RWPE2 (cell line): Measurements from ENCODE around the gene CLTCL1.

Experiments used
- ATAC-seq: fragments of 200-7000 bp; cut with Tn5 transposase; 3 replicates; pipeline ENCODE4 v1.9.1; 2021; ENCODE audit warnings: low read depth
- DNase-seq: peaks from one replicate; pipeline ENCODE4 v3.0.0-alpha.2; 2020; ENCODE audit warnings: low spot score
- H3K27ac ChIP-seq: fragments of 450-650 bp; 2 replicates; pipeline ENCODE4 v1.5.1; 2017; ENCODE audit warnings: mild to moderate bottlenecking; ENCODE audit not compliant: poor library complexity, severe bottlenecking
- H3K27me3 ChIP-seq: fragments of 250-450 bp; sonication (Bioruptor Pico); 2 replicates; pipeline ENCODE4 v1.5.1; 2021; ENCODE audit warnings: mild to moderate bottlenecking, moderate library complexity; ENCODE audit not compliant: insufficient read depth, poor library complexity, severe bottlenecking
- H3K36me3 ChIP-seq: fragments of 250-450 bp; sonication (Bioruptor Pico); 2 replicates; pipeline ENCODE4 v1.5.1; 2020; ENCODE audit warnings: low read depth, mild to moderate bottlenecking, moderate library complexity
- H3K4me1 ChIP-seq: fragments of 250-450 bp; sonication (Bioruptor Pico); 2 replicates; pipeline ENCODE4 v1.5.1; 2021; ENCODE audit warnings: mild to moderate bottlenecking, moderate library complexity; ENCODE audit not compliant: insufficient read depth, poor library complexity, severe bottlenecking
- H3K4me3 ChIP-seq: fragments of 250-450 bp; sonication (Bioruptor Pico); 2 replicates; pipeline ENCODE4 v1.5.1; 2021; ENCODE audit warnings: mild to moderate bottlenecking, moderate library complexity; ENCODE audit not compliant: severe bottlenecking
- H3K9me3 ChIP-seq: fragments of 250-450 bp; sonication (Bioruptor Pico); 2 replicates; pipeline ENCODE4 v1.5.1; 2021; ENCODE audit warnings: mild to moderate bottlenecking, moderate library complexity; ENCODE audit not compliant: severe bottlenecking
- TF ChIP-seq, protein P1 (sequence below): fragments of 450-650 bp; IDR thresholded peaks from one replicate; pipeline ENCODE4 v1.5.1; 2017; ENCODE audit warnings: mild to moderate bottlenecking, moderate library complexity; ENCODE audit not compliant: poor library complexity, severe bottlenecking

Gene CLTCL1

DNA sequence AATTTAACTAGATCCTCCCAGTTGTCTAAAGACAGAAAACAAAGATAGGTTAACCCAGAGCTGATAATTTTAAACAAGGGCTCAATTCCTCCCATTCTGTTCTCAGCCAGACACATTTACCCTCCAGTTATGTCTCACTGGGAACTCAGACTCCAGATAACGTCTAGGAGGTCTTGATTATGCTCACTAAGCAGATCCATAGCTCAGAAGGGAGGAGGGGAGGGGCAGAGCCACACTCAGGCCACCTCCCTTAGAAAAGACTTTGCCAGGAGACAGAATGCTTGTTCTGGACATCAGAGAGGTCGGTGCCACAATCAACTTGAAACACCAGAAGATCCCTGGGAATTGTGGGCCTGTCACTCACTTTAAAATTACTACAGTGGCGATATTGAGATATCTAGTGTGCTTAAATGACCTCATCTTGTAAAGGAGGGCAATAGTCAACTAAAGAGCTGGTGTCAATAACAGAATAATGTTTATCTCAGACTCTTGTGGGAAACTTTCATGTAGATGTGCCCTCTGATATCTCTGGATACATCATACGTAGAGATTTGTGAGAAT is 83.2 kb downstream of the CLTCL1 start:
- ATAC-seq (no peak), DNase-seq (no peak)
- TF ChIP-seq, protein P1, sequence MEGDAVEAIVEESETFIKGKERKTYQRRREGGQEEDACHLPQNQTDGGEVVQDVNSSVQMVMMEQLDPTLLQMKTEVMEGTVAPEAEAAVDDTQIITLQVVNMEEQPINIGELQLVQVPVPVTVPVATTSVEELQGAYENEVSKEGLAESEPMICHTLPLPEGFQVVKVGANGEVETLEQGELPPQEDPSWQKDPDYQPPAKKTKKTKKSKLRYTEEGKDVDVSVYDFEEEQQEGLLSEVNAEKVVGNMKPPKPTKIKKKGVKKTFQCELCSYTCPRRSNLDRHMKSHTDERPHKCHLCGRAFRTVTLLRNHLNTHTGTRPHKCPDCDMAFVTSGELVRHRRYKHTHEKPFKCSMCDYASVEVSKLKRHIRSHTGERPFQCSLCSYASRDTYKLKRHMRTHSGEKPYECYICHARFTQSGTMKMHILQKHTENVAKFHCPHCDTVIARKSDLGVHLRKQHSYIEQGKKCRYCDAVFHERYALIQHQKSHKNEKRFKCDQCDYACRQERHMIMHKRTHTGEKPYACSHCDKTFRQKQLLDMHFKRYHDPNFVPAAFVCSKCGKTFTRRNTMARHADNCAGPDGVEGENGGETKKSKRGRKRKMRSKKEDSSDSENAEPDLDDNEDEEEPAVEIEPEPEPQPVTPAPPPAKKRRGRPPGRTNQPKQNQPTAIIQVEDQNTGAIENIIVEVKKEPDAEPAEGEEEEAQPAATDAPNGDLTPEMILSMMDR = no peak
- Histone ChIP-seq H3K36me3 (peaks cover 15% of the 10 kb centered on the region), H3K4me3 (no peak overlapping the region), H3K27ac (no peak overlapping the region), H3K9me3 (peaks cover 5% of the 10 kb centered on the region), H3K4me1 (no peaks in the 10 kb centered on the region), H3K27me3 (no peaks in the 10 kb centered on the region)

DNA sequence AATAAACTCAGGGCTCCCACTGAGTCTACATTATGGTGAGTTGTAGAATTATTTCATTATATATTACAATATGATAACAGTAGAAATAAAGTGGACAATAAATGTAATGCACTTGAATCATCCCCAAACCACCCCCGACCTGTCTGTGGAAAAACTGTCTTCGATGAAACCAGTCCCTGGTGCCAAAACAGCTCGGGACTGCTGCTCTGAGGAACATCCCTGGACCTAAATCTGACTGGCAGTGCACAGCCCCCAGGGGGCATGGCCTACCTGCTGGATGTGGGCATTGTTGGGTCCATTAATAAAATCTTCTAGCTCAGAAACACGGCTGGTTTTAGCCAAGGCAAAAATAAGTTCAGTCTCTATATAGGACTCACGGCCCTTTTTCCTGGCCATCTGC is 83.6 kb downstream of the CLTCL1 start:
- Histone ChIP-seq H3K27me3 (no peaks in the 10 kb centered on the region), H3K36me3 (peaks cover 15% of the 10 kb centered on the region), H3K4me1 (no peaks in the 10 kb centered on the region), H3K4me3 (no peak overlapping the region), H3K9me3 (peaks cover 4% of the 10 kb centered on the region), H3K27ac (no peak overlapping the region)
- TF ChIP-seq, protein P1 = no peak
- ATAC-seq (no peak), DNase-seq (no peak)

DNA sequence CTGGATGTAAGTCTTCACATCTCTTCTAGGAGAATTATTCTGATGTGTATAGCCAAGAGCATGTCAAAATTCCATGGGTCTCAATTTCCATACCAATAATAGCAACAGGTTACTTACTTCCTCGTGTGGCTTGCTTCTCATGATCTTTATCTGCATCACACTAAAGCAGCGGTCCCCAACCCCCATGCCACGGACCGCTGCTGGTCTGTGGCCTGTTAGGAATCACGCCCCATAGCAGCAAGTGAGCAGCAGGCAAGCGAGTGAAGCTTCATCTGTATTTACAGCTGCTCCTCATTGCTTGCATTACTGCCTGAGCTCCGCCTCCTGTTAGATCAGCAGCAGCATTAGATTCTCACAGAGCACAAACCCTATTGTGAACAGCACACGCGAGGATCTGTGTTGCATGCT is 84.1 kb downstream of the CLTCL1 start:
- Histone ChIP-seq H3K27ac (no peak overlapping the region), H3K4me1 (no peaks in the 10 kb centered on the region), H3K27me3 (no peaks in the 10 kb centered on the region), H3K9me3 (peaks cover 4% of the 10 kb centered on the region), H3K4me3 (no peak overlapping the region), H3K36me3 (peaks cover 15% of the 10 kb centered on the region)
- DNase-seq (no peak), ATAC-seq (no peak)
- TF ChIP-seq, protein P1 = no peak

DNA sequence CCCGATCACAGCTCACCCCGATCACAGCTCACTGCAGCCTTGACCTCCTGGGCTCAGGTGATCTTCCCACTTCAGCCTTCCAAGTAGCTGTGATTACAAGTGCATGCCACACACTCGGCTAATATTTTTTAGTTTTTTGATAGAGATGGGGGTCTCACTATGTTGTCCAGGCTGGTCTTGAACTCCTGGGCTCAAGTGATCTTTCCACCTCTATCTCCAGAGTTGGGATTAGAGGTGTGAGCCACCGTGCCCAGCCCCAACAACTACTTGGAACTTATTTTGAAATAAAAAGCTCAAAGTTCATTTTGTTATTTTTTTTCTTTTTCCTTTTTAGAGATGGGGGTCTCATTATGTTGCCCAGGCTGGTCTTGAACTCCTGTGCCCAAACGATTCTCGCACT is 85.2 kb downstream of the CLTCL1 start:
- Histone ChIP-seq H3K36me3 (peaks cover 15% of the 10 kb centered on the region), H3K27ac (no peak overlapping the region), H3K4me3 (no peak overlapping the region), H3K27me3 (no peaks in the 10 kb centered on the region), H3K4me1 (no peaks in the 10 kb centered on the region), H3K9me3 (peaks cover 4% of the 10 kb centered on the region)
- TF ChIP-seq, protein P1 = no peak
- no peak for DNase-seq
- no peak for ATAC-seq

DNA sequence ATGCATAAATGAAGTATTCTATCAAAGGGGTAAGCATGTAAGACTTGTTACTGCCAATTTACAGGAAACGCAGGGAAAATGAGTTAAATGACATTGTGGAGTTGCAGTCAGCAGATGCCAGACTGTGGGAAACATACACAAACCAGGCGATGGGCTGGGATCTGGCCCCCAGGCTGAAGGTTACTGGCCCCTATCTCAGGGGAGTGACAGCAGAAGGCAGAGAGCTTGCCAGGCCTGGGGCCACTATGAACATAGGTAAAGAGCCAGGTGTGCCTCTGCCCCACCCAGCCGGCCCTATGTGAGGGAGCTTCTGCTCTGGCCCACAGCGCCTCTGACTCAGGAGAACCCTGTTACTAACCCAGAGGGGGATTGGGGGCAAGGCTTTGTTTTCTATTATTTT is 86.9 kb downstream of the CLTCL1 start:
- H3K9me3 ChIP-seq = peaks cover 4% of the 10 kb centered on the region
- no peak overlapping the region for H3K27ac ChIP-seq
- TF ChIP-seq, protein P1 = no peak
- H3K27me3 ChIP-seq = no peaks in the 10 kb centered on the region
- ATAC-seq (no peak), DNase-seq (no peak)
- no peaks in the 10 kb centered on the region for H3K4me1 ChIP-seq
- no peak overlapping the region for H3K4me3 ChIP-seq
- H3K36me3 ChIP-seq = peaks cover 16% of the 10 kb centered on the region
